ENCODE results near the gene ITFG1. TPM values are rescaled to one million over a fixed set of nuclear protein-coding genes. Genes with fewer than 3 reads are reported as not detected.
"Not testable (repeated sequence)": the region's sequence is repeated elsewhere in the genome, so short reads cannot be mapped to it uniquely, and the experiment has no call there.

The ITFG1 gene
- total and polyA plus RNA-seq, 7 experiments from 2014 or later: 20.8 to 34.3 (median 25.2) TPM

DNA sequence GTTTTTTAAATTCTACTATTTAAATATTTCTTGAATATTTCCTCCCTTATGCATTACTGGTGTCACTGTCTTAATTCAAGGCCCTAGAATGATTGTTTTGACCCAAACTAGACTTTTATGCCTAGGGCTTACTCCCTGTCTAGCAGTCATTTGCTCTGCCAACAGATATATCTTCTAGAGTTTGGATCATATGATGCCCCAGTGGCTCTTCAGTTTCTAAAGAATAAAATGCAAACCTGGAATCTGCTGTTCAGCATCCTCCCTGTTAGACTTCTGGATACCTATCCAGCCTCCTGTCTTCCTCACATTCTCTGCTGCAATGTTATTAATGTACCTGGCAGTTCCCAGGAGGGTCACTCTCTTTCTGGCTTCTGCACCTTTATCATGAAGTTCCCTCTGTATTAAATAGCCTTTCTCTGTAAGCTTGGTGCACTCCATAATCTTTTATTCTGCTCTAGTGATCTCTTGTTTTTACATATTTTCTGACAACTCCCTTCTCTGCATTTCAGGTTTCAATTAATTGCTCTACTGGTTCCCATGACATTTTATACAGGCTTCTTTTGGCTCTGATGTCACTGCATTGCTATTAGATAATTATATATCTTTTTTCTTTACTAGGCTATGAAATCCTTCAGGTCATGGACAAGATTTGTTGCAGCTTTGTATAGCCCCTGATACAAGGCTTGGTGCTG lies 15.9 kb upstream of the ITFG1 start:
- peaks cover 1 to 57% (median 43%) of the 10 kb centered on the region in 7 donors for H3K4me1 Mint-ChIP-seq
- H3K27me3 ChIP-seq (ENCODE audit: control insufficient read depth in 2 of 2, insufficient read depth in 2 of 2, low read length in 2 of 2): no peaks in the 10 kb centered on the region
- peaks cover 4 to 29% (median 9%) of the 10 kb centered on the region in 5 donors for H3K36me3 Mint-ChIP-seq
- intact Hi-C loops (cut with micrococcal nuclease): no loop called here
- no peaks in the 10 kb centered on the region for H3K4me1 ChIP-seq (ENCODE audit: control insufficient read depth in 2 of 2, insufficient read depth in 2 of 2, low read length in 2 of 2)
- CTCF ChIA-PET: no interaction called here
- H3K27ac ChIP-seq (ENCODE audit: low read depth, low read length): no peak overlapping the region
- H3K4me3 ChIP-seq (ENCODE audit: low read length): no peak overlapping the region
- H3K9me3 Mint-ChIP-seq: peaks cover 0 to 6% (median 0%) of the 10 kb centered on the region in 11 donors
- no peaks in the 10 kb centered on the region for H3K27me3 Mint-ChIP-seq
- no peak overlapping the region for H3K4me3 Mint-ChIP-seq
- DNase-seq: no peak
- no peak for ATAC-seq
- H3K9me3 ChIP-seq (ENCODE audit: control insufficient read depth in 2 of 3, low read length in 3 of 3): no peaks in the 10 kb centered on the region
- peak overlapping the region in 2 of 9 donors; percentile 15 to 60 for H3K27ac Mint-ChIP-seq
- POLR2A ChIA-PET: no interaction called here
- H3K36me3 ChIP-seq (ENCODE audit: control insufficient read depth in 2 of 3, insufficient read depth in 3 of 3, low read length in 3 of 3): no peaks in the 10 kb centered on the region

GRCh38 chr16:47475786-47476185 lies 14.9 kb upstream of the ITFG1 start:
- intact Hi-C loops (cut with micrococcal nuclease): no loop called here
- CTCF ChIA-PET: interaction anchor here (0.7 kb wide), 1 partner anchor 15 kb away, joined by 5 read pairs; the partner anchor contains the start of gene PHKB
- ATAC-seq (no peak), DNase-seq (no peak)
- Mint-ChIP-seq H3K36me3 (peaks cover 9 to 31% (median 11%) of the 10 kb centered on the region in 5 donors), H3K27ac (no peak overlapping the region), H3K9me3 (peaks cover 0 to 6% (median 0%) of the 10 kb centered on the region in 11 donors), H3K4me3 (no peak overlapping the region), H3K4me1 (peaks cover 3 to 52% (median 34%) of the 10 kb centered on the region in 7 donors), H3K27me3 (no peaks in the 10 kb centered on the region)
- Histone ChIP-seq H3K4me1 (ENCODE audit: control insufficient read depth in 2 of 2, insufficient read depth in 2 of 2, low read length in 2 of 2) (no peaks in the 10 kb centered on the region), H3K9me3 (ENCODE audit: control insufficient read depth in 2 of 3, low read length in 3 of 3) (no peaks in the 10 kb centered on the region), H3K36me3 (ENCODE audit: control insufficient read depth in 2 of 3, insufficient read depth in 3 of 3, low read length in 3 of 3) (no peaks in the 10 kb centered on the region), H3K4me3 (ENCODE audit: low read length) (no peak overlapping the region), H3K27ac (ENCODE audit: low read depth, low read length) (no peak overlapping the region), H3K27me3 (ENCODE audit: control insufficient read depth in 2 of 2, insufficient read depth in 2 of 2, low read length in 2 of 2) (no peaks in the 10 kb centered on the region)
- POLR2A ChIA-PET: interaction anchor here (0.7 kb wide), 1 partner anchor 9 kb away, joined by 3 read pairs; no protein-coding TSS in a partner anchor

DNA sequence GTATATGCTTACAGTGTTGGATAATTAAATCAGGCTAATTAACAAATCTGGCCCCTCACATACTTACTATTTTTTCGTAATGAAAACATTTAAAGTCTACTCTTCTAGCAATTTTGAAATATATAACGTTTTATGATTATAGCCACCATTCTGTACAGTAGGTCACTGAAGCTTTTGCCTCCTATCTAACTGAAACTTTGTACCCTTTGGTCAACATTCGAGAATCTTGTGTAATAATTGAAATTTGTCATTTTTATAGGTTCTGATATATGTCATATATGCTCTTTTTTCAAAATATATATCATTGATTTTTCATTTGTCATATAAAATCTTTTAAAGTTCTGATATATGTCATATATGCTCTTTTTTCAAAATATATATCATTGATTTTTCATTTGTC lies 12.9 kb upstream of the ITFG1 start:
- H3K9me3 ChIP-seq (ENCODE audit: control insufficient read depth in 2 of 3, low read length in 3 of 3): no peaks in the 10 kb centered on the region
- intact Hi-C loops (cut with micrococcal nuclease): no loop called here
- H3K4me1 ChIP-seq (ENCODE audit: control insufficient read depth in 2 of 2, insufficient read depth in 2 of 2, low read length in 2 of 2): no peaks in the 10 kb centered on the region
- CTCF ChIA-PET: no interaction called here
- H3K4me3 ChIP-seq (ENCODE audit: low read length): no peak overlapping the region
- ATAC-seq (no peak), DNase-seq (no peak)
- H3K27me3 Mint-ChIP-seq: no peaks in the 10 kb centered on the region
- H3K9me3 Mint-ChIP-seq: no peaks in the 10 kb centered on the region
- no peak overlapping the region for H3K27ac ChIP-seq (ENCODE audit: low read depth, low read length)
- peak overlapping the region in 1 of 9 donors; percentile 34 for H3K27ac Mint-ChIP-seq
- H3K36me3 ChIP-seq (ENCODE audit: control insufficient read depth in 2 of 3, insufficient read depth in 3 of 3, low read length in 3 of 3): no peaks in the 10 kb centered on the region
- peaks cover 2 to 27% (median 7%) of the 10 kb centered on the region in 5 donors for H3K36me3 Mint-ChIP-seq
- POLR2A ChIA-PET: interaction anchor here (0.7 to 1.5 kb wide), 2 partner anchors 11 to 13 kb away, joined by 5 read pairs; partner anchors contain the start of genes ITFG1 and PHKB
- H3K27me3 ChIP-seq (ENCODE audit: control insufficient read depth in 2 of 2, insufficient read depth in 2 of 2, low read length in 2 of 2): no peaks in the 10 kb centered on the region
- peaks cover 3 to 45% (median 27%) of the 10 kb centered on the region in 7 donors for H3K4me1 Mint-ChIP-seq
- H3K4me3 Mint-ChIP-seq: no peak overlapping the region

DNA sequence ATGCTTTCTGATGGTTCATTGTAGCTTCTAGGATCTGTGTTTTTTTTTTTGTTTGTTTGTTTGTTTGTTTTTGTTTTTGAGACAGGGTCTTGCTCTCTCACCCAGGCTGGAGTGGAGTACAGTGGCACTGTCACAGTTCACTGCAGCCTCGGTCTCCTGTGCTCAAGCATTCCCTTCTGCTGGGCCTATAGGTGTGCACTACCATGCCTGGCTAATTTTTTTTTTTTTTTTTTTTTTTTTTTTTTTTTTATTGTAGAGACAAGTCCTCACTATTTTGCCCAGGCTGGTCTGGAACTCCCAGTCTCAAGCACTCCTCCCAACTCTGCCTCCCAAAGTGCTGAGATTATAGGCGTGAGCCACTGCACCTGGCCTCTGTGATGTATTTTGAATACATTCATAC lies 12.1 kb upstream of the ITFG1 start:
- H3K4me3 Mint-ChIP-seq; H3K27ac Mint-ChIP-seq; H3K9me3 ChIP-seq (ENCODE audit: control insufficient read depth in 2 of 3, low read length in 3 of 3); H3K27me3 Mint-ChIP-seq; POLR2A ChIA-PET; H3K4me1 ChIP-seq (ENCODE audit: control insufficient read depth in 2 of 2, insufficient read depth in 2 of 2, low read length in 2 of 2); H3K27ac ChIP-seq (ENCODE audit: low read depth, low read length); H3K36me3 ChIP-seq (ENCODE audit: control insufficient read depth in 2 of 3, insufficient read depth in 3 of 3, low read length in 3 of 3); CTCF ChIA-PET; ATAC-seq; H3K9me3 Mint-ChIP-seq; H3K4me3 ChIP-seq (ENCODE audit: low read length); DNase-seq; intact Hi-C loops (cut with micrococcal nuclease); H3K27me3 ChIP-seq (ENCODE audit: control insufficient read depth in 2 of 2, insufficient read depth in 2 of 2, low read length in 2 of 2): not testable (repeated sequence)
- Mint-ChIP-seq H3K4me1 (peaks cover 3 to 47% (median 28%) of the 10 kb centered on the region in 7 donors), H3K36me3 (peaks cover 2 to 30% (median 9%) of the 10 kb centered on the region in 5 donors)

- peaks cover 0 to 37% (median 9%) of the 10 kb centered on the region in 5 donors for H3K36me3 Mint-ChIP-seq
- H3K4me1 Mint-ChIP-seq: peaks cover 3 to 55% (median 38%) of the 10 kb centered on the region in 7 donors
- Histone ChIP-seq H3K27me3 (ENCODE audit: control insufficient read depth in 2 of 2, insufficient read depth in 2 of 2, low read length in 2 of 2) (no peaks in the 10 kb centered on the region), H3K4me1 (ENCODE audit: control insufficient read depth in 2 of 2, insufficient read depth in 2 of 2, low read length in 2 of 2) (no peaks in the 10 kb centered on the region), H3K36me3 (ENCODE audit: control insufficient read depth in 2 of 3, insufficient read depth in 3 of 3, low read length in 3 of 3) (no peaks in the 10 kb centered on the region), H3K9me3 (ENCODE audit: control insufficient read depth in 2 of 3, low read length in 3 of 3) (no peaks in the 10 kb centered on the region), H3K27ac (ENCODE audit: low read depth, low read length) (no peak overlapping the region), H3K4me3 (ENCODE audit: low read length) (no peak overlapping the region)
- H3K4me3 Mint-ChIP-seq: no peak overlapping the region
- H3K9me3 Mint-ChIP-seq: no peaks in the 10 kb centered on the region
- H3K27ac Mint-ChIP-seq: no peak overlapping the region
- ATAC-seq: no peak
- intact Hi-C loops (cut with micrococcal nuclease): no loop called here
- CTCF ChIA-PET: no interaction called here
- DNase-seq: no peak
- POLR2A ChIA-PET: no interaction called here
- H3K27me3 Mint-ChIP-seq: no peaks in the 10 kb centered on the region
Measured at GRCh38 chr16:47470810-47471209, 9.9 kb upstream of the ITFG1 start.

GRCh38 chr16:47470211-47470610 lies 9.3 kb upstream of the ITFG1 start:
- Histone ChIP-seq H3K9me3 (ENCODE audit: control insufficient read depth in 2 of 3, low read length in 3 of 3) (no peaks in the 10 kb centered on the region), H3K4me3 (ENCODE audit: low read length) (no peak overlapping the region), H3K36me3 (ENCODE audit: control insufficient read depth in 2 of 3, insufficient read depth in 3 of 3, low read length in 3 of 3) (no peaks in the 10 kb centered on the region), H3K27me3 (ENCODE audit: control insufficient read depth in 2 of 2, insufficient read depth in 2 of 2, low read length in 2 of 2) (no peaks in the 10 kb centered on the region), H3K4me1 (ENCODE audit: control insufficient read depth in 2 of 2, insufficient read depth in 2 of 2, low read length in 2 of 2) (peaks cover 0 to 2% of the 10 kb centered on the region in 2 donors), H3K27ac (ENCODE audit: low read depth, low read length) (no peak overlapping the region)
- peaks cover 5 to 61% (median 43%) of the 10 kb centered on the region in 7 donors for H3K4me1 Mint-ChIP-seq
- no peak overlapping the region for H3K4me3 Mint-ChIP-seq
- H3K27ac Mint-ChIP-seq: no peak overlapping the region
- no peaks in the 10 kb centered on the region for H3K9me3 Mint-ChIP-seq
- peaks cover 0 to 41% (median 9%) of the 10 kb centered on the region in 5 donors for H3K36me3 Mint-ChIP-seq
- ATAC-seq: no peak
- no peaks in the 10 kb centered on the region for H3K27me3 Mint-ChIP-seq
- CTCF ChIA-PET: no interaction called here
- no peak for DNase-seq
- intact Hi-C loops (cut with micrococcal nuclease): no loop called here
- POLR2A ChIA-PET: no interaction called here

GRCh38 chr16:47469227-47469626 lies 8.4 kb upstream of the ITFG1 start:
- no peaks in the 10 kb centered on the region for H3K27me3 ChIP-seq (ENCODE audit: control insufficient read depth in 2 of 2, insufficient read depth in 2 of 2, low read length in 2 of 2)
- ATAC-seq (no peak), DNase-seq (no peak)
- peak overlapping the region in 1 of 9 donors; percentile 34 for H3K27ac Mint-ChIP-seq
- no peak overlapping the region for H3K27ac ChIP-seq (ENCODE audit: low read depth, low read length)
- H3K4me1 ChIP-seq (ENCODE audit: control insufficient read depth in 2 of 2, insufficient read depth in 2 of 2, low read length in 2 of 2): peaks cover 0 to 7% of the 10 kb centered on the region in 2 donors
- peaks cover 6 to 65% (median 50%) of the 10 kb centered on the region in 7 donors for H3K4me1 Mint-ChIP-seq
- no peaks in the 10 kb centered on the region for H3K27me3 Mint-ChIP-seq
- no peaks in the 10 kb centered on the region for H3K9me3 ChIP-seq (ENCODE audit: control insufficient read depth in 2 of 3, low read length in 3 of 3)
- H3K9me3 Mint-ChIP-seq: no peaks in the 10 kb centered on the region
- ChIA-PET CTCF (no interaction called here), POLR2A (no interaction called here)
- peaks cover 0 to 42% (median 9%) of the 10 kb centered on the region in 5 donors for H3K36me3 Mint-ChIP-seq
- intact Hi-C loops (cut with micrococcal nuclease): loop anchor here in 1 of 2 donors (10.0 kb wide), 1 partner anchor 896 kb away; no protein-coding TSS in a partner anchor
- H3K4me3 ChIP-seq (ENCODE audit: low read length): no peak overlapping the region
- no peak overlapping the region for H3K4me3 Mint-ChIP-seq
- H3K36me3 ChIP-seq (ENCODE audit: control insufficient read depth in 2 of 3, insufficient read depth in 3 of 3, low read length in 3 of 3): no peaks in the 10 kb centered on the region
